A204.1 (cell line): Measurements from ENCODE around the gene OR13J1.
"Not testable (repeated sequence)": the region's sequence is repeated elsewhere in the genome, so short reads cannot be mapped to it uniquely, and the experiment has no call there.

Experiments
- FAIRE-seq: peaks from 2 replicates; lab custom pipeline; 2012; peaks lifted over from hg19 to GRCh38; lab: Jason Lieb, UNC

The OR13J1 gene

DNA sequence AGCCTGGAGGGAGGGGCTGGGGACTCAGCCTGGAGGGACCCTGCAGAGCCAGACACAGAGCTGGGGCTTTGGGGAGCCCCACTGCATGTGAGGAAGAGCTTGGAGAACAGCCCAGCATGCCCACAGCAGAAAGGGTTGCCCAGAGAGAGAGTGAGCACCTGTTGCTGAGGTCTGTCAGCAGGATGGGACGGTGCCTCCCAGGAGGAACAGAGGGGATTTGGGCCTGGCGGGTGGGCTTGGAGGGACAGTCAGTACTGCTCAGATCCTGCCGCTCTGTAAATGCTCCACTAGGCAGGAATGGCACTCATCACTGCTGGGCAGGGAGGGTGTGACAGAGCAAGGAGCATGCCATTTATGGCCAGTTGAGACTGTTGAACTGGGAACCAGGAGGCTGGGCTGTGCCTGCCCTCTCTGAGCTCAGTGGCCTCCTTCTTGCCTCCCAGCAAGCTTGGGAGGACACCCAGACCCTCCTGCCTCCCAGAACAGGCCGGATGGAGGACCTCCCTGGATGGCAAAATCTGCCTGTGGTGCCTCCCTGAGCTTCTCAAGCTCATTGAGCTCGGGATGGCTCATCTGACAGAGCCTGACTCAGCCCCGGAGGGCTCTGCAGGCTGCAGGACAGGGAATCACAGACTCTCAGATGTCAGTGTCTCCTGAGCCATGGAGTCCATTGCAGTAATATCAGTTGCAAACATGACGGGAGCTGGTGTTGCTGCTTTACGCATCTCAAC, 35.0 kb upstream of the OR13J1 start:
- FAIRE-seq: peak; percentile 70

DNA sequence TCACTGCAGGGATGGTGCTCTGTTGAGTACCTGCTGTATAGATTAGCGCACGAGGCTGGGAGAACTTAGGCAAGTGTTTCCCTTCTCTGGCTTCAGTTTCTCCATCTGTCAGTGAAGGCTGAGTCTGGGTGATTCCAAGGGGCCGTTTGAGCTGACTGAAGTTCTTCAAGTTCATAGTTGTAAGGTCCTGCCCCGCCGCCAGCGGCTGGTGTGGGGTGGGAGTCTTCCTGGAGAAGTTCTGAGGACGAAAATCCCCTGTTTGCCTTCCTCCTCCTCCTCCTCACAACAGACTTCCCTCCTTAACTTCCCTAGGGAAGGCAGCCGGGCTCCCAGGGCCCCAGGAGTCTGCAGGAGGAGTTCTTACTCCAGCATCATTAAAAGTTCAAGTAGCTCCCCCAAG, 34.1 kb upstream of the OR13J1 start:
- no peak for FAIRE-seq

DNA sequence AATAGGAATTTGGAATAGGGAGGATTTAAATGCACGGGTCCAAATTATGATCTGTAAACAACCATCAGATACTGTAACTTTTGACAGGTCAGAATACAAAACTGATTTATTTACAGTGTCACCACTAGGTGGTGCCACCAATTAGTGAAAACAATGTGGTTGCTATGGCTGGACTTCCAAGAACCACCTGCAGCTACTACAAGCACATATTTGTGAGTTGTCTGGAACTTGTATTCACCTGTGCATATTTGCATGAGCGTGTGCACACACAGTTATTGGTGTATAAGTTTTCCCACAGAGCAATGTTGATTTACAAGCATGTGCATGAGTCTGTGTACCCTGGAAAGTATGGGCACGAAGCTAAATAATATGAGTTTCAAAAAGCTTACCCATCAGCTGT, 32.8 kb upstream of the OR13J1 start:
- peak; percentile 96 for FAIRE-seq

DNA sequence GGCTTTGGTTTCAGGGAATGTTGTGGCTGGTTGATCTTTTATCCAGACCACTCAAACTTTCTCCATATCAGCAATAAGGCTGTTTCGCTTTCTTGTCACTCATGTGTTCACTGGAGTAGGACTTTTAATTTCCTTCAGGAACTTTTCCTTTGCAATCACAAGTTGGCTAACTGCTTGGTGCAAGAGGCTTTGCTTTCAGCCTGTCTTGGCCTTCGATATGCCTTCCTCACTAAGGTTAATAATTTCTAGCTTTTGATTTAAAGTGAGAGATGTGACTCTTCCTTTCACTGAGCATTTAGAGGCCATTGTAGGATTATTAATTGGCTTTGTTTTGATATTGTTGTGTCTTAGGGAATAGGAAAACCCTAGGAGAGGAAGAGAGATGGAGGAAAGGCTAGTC, 28.8 kb upstream of the OR13J1 start:
- FAIRE-seq: no peak

DNA sequence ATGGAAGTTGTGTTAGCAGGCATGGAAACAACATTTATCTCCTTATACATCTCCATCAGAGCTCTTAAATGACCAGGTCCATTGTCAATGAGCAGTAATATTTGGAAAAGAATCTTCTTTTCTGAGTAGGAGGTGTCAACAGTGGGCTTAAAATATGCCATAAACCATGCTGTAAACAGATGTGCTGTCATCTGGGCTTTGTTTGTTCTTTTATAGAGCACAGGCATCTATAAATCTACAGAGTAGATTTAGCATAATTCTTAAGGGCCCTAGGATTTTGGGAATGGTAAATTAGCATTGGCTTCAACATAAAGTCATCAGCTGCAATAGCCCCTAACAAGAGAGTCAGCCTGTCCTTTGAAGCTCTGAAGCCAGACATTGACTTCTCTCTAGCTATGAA, 28.1 kb upstream of the OR13J1 start:
- FAIRE-seq: no peak

DNA sequence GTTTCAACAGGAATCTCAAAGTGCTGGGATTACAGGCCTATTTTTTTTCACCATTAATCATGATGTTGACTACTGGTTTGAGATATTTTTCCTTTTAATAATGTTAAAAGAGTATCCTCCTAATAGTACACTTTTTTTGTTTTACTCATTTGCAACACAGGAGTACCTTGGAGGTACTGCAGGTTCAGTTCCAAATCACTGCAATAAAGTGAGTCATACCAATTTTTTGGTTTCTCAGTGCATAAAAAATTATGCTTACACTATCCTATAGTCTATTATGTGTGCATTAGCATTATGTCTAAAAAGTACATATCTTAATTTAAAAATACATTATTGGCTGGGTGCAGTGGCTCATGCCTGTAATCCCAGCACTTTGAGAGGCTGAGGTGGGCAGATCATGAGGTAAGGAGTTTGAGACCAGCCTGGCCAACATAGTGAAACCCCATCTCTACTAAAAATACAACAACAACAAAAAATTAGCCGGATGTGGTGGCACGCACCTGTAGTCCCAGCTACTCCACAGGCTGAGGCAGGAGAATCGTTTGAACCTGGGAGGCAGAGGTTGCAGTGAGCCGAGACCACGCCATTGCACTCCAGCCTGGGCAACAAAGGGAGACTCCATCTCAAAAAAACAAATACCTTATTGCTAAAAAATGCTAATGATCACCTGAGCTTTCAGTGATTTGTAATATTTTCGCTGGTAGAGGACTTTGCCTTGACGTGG, 27.3 kb upstream of the OR13J1 start:
- FAIRE-seq: not testable (repeated sequence)

DNA sequence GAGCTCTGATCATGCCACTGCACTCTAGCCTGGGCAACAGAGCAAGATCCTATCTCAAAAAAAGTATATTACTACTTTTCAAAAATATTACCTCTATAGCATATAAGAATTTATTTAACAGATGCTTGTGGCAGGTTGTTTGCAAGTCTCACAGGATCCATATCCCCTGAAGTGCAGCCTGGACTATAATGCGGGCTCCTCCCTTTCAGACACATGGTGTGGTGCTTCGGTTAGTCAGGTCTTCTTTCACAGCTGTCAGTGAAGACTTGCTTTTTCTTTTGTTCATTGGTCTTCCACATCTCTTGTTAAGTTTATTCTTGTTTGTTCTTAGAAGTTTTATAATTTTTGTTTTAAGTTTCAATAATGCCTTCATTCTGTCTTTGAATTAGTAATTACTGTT, 26.4 kb upstream of the OR13J1 start:
- FAIRE-seq: no peak

DNA sequence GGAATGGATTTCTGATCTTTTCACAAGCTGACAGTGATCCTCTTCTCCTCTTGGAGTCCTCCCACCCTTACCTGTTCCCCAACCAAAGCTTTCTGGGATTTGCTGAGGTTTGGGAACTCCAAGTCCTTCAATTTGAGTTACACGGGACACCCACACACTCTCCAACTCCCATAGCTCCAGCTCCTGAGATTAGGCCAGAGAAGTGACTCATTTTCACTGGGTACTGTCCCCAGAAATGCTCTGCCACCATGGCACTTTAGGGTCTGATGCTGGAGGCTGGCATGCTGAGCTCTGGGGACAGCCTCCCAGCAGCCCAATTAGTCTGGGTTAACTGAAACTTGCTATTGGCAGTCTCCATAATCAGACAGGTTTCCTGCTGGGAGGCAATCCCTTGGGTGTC, 21.9 kb upstream of the OR13J1 start:
- no peak for FAIRE-seq

DNA sequence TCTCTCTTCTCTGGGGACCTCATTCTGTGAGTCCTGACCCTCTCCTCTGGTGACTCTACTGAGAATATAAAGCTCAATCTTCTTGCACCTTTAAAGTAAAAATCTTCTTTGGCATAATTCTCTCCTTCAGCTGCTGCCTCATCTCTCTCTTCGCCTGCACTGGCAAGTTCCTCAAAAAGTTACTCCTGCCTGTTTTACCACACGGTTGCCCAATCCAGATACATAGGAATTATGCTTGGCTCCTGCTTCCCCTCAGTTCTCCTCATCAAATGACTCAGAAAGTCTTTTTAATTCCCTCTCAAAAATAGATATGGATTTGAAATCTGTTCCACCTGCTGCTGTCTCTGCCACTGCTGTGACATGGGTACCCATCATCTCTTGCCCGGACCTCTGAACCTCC, 21.4 kb upstream of the OR13J1 start:
- no peak for FAIRE-seq

DNA sequence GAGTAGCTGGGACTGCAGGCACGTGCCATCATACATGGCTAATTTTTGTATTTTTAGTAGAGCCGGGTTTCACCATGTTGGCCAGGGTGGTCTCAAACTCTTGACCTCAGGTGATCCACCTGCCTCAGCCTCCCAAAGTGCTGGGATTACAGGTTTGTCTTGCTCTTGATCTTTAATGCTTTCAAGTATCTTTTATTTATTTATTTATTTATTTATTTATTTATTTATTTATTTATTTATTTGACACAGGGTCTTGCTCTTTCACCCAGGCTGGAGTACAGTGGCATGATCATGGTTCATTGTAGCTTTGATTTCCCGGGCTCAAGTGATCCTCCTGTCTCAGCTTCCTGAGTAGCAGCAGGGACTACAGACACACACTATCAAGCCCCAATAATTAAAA, 14.7 kb upstream of the OR13J1 start:
- not testable (repeated sequence) for FAIRE-seq

DNA sequence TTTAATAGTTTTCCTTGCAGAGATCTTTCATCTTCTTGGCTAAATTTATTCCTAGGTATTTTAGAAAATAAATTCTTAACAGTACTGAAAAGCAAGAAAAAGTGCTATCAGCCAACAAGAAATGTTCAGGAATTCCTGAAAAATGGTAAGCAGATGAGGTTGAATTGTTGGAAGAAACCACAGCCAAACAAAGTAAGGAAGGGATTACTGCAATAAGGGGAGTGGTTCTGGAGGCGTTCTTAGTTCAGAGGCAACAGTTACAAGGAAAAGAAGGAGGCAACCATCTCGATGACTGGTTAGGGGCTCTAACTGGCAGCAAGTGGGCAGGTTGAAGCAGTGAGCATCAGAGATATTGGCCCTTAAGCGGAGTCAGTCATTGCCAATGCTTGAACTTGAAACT, 12.8 kb upstream of the OR13J1 start:
- FAIRE-seq: no peak

DNA sequence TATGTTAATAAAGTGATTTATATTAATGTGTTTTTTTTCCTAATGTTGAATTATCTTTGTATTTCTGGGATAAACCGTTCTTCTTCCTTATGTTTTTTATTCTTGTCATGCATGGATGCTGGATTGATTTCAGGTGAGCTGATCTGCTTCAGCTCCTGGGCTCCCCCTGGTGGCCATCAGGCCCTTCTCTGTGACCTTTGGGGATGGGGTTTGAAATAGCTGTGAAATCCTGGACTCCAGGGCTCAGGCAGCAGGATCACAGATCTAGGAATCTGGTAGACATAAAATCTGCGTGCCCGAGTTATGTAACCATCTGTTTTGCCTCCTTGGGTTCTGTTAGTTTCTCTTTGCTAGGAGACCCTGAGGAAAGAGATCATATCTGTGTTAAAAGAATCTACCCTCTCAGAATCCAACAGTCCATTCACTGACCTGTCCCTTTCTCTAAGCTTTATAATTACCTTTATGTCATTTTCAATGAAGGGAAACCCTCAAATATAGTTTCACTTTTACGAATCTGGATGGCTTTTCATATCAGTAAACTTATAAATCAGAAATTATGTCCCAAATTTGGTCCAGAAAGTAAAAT, 12.2 kb upstream of the OR13J1 start:
- peak; percentile 96 for FAIRE-seq

DNA sequence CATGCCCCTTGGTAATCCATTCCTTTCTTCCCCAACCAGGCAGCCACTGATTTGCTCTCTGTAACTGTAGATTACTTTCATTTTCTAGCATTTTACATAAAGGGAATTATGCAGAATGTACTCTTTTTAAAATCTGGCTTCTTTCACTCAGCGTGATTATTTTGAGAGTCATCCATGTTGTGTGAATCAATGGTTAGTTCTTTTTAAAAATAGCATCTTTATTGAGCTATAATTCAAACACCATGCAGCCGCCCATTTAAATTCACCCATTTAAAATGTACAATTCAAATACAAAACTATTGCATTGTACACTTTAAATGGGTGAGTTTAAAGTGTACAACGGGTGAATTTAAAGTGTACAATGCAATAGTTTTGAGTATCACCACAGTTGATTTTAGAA, 2.3 kb upstream of the OR13J1 start:
- no peak for FAIRE-seq

DNA sequence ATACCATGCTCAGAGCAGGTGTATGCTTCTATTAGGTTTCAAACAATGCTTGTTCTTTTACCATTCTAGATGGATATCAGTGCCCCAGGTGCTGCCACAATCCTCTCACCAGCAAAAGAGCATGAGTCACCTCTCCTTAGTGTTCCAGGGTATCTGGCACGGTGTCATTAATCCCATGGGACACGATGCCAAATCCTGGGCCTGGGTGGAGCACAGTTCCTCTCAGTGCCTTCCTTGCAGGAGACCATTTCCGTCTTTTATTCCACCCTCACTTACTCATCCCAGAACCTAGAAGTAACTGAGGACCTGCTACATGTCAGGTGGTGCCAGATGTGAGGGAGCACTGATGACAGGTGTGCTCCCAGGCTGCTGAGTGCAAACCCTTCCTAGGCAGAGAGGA, 1.3 kb upstream of the OR13J1 start:
- no peak for FAIRE-seq

DNA sequence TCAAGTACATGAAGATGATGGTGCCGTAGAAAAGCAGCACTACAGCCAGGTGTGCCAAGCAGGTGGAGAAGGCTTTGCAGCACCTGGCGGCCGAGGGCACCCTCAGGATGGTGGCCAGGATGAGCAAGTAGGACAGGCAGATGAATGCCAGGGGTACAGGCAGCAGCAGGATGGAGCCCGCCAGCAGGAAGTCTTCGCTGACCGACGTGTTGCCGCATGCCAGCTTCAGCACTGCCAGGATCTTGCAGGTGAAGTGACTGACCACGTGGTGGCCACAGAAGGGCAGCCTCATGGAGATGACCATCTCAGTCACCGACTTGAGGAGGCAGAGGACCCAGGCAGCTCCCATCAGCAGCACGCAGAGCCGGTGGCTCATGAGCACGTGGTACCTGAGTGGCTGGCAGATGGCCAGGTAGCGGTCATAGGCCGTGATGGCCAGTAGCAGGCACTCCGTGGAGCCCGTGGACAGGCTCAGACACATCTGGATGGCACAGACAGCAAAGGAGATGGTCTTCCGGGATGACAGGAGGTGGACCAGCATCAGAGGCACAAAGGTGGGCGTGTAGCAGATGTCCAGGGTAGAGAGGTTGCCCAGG, 482 bp downstream of the OR13J1 start:
- no peak for FAIRE-seq

DNA sequence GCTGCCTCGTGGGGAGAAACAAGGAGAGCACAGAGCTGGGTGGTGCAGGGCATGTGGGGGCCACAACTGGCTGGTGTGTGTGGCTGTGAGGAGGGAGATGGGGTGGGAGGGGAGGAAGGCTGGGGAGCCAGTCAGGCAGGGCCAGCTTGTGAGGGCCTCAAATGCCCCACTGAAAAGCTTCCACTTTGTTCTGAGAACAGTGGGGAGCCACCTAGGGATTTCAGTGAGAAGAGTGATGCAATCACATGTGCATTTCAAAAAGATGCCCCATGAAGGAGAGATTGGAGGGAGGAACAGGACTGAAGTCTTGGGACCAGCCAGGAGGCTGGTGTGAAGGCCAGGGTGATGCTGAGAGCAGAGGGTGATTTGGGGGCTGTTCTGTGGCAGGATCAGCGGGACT, 1.3 kb downstream of the OR13J1 start:
- no peak for FAIRE-seq

DNA sequence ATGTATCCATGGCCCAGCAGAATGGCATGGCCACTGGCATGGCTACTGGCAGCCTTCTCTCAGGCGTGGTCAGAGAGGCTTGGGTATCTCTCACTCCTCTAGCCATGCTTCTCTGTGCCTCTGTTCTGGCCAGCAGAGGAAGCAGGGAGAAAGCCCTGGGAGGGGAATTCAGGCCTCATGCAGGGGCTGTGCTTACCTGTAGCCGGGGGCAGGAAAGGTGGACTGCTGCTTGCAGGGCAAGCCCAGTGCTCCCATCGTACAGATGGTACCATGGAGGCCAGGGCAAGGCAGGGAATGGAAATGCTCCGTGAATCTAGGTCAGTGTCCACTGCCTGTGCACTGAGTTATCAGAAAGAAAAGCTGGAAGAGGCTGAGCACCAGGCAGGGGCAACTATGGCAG, 2.7 kb downstream of the OR13J1 start:
- no peak for FAIRE-seq

DNA sequence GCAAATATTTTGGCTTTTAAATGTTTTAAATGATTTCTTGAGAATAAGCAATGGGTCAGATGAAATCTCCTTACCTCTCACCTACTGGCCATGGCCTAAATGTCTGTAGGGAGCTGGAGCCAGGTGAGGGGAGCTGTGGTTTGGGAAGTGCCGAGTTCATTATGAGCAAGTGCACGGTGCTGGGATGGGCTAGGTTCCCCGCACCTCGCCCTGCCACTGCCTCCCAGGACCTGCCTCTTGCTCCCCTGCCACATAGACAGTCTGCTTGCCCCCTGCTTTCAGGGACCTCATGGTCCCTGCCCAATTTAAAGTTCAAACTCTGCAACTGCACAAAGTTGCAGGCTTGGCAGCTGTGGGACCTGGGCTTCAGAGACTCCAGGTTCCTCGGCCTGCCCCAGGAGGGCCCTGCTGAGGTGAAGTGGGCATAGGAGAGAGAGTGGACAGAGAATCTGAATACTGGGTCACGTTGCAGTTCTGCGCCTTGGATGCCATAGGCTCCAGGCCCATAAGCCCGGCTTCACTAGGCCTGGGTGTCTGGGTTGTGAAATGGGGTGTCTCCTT, 5.4 kb downstream of the OR13J1 start:
- no peak for FAIRE-seq

DNA sequence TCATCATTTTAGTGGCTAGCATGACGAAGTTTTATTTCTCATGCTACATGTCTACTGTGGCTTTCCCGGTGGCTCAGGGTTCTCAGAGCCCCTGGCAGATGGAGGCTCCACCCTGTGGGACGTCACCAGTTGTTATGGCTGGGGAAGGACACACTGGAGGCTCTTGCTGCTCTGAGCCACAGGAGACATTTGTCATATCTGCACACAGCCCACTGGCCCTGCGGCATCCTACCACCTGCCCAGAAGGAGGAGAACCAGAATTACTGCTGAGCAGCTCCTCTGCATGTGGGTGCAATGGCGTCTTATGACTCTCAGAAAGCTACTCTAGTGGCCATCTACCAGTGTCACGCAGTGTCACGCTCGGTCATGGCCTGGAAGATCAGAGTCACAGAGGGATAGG, 6.6 kb downstream of the OR13J1 start:
- no peak for FAIRE-seq

DNA sequence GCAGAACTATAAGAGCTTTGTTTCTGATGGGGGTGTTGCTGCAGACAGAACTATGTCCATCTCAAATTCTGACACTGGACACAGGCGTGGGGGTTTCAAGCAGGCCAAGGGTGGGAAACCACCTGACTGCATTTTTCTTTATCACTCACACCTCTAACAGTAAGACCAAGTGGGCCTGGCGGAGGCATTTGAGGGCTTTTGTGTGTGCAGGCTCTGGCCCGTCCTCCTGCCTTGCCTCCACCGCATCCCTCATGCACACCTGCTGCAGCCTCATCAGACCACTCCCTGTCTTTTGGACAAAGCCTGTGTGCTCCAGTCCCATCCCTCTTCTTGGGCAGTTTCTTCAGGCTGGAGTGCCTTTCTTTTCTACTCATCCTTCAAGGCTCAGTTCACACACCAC, 7.9 kb downstream of the OR13J1 start:
- no peak for FAIRE-seq

DNA sequence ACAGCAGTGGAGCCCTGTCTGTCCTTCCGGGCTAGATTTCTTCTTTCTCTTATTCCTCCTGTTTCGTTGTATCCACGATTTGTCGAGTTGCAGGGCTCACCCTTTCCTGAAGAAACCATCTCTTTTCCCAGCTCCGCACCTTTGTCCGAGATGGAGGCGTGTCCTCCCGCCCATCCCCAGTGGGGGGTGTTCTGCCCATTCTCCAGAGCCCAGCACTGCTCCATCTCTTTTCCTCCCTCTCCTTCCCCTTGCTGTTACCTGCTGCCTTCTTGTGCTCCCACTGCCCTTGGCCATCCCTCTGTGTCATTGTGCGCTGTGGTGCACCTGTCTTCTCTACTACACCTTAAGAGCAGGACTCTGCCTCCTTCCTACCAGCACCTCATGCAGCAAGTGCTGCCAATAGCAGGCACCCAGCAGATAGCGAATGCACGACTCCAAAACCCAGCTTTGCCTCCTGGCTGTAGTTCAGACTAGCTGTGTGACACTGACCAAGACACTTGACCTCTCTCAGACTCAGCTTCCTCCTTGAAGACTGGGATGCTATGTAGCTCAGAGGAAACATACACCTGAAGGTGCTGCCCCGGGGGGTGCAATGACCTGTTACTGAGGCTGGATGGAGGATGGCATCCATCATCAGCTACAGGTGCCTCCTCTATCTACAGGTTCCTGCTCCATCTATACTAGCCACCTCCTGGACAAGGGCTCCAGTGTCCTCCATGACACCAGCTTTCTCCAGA, 8.9 kb downstream of the OR13J1 start:
- no peak for FAIRE-seq

DNA sequence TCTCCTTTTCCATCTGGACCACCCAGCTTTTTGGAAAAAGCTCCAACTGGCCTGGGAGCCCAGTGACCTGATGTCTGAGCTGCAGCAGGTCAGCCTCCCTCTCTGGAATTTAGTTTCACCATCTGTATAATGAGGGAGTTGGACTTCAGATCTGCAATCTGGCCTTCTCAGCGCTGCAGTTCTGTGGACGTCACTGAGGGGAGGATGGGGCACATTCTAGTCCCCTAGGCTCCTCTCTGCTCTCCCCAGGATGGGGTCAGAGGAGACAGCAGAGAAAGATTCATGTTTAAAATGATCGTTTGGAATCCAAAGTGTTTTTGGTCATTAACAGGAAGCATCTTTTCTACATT, 10.2 kb downstream of the OR13J1 start:
- no peak for FAIRE-seq
